Trophoblast cell (in vitro differentiated cells and primary cell): ENCODE measurements around the gene PPIA.
"Not testable (repeated sequence)": the region's sequence is repeated elsewhere in the genome, so short reads cannot be mapped to it uniquely, and the experiment has no call there.

Source experiments
- DNase-seq, 2 donors: peaks; one replicate each; pipeline ENCODE4 v3.0.0-alpha.2; 2016
- H2AFZ ChIP-seq: 2 replicates; pipeline ENCODE4 v1.6.1; 2013; ENCODE audit warnings: low read length, moderate library complexity, mild to moderate bottlenecking; ENCODE audit not compliant: insufficient read depth, poor library complexity
- H2AK5ac ChIP-seq: 2 replicates; pipeline ENCODE4 v1.6.1; 2013; ENCODE audit warnings: mild to moderate bottlenecking, low read length
- H2BK120ac ChIP-seq: 2 replicates; pipeline ENCODE4 v1.6.1; 2013; ENCODE audit warnings: low read length, mild to moderate bottlenecking, moderate library complexity; ENCODE audit not compliant: insufficient read depth, poor library complexity
- H2BK12ac ChIP-seq: 2 replicates; pipeline ENCODE4 v1.6.1; 2013; ENCODE audit warnings: mild to moderate bottlenecking, low read length, moderate library complexity
- H2BK5ac ChIP-seq: 2 replicates; pipeline ENCODE4 v1.6.1; 2013; ENCODE audit warnings: low read length, low read depth, moderate library complexity, mild to moderate bottlenecking; ENCODE audit not compliant: poor library complexity
- H3K14ac ChIP-seq: 2 replicates; pipeline ENCODE4 v1.6.1; 2013; ENCODE audit warnings: mild to moderate bottlenecking, low read length
- H3K18ac ChIP-seq: 2 replicates; pipeline ENCODE4 v1.6.1; 2013; ENCODE audit warnings: mild to moderate bottlenecking, low read length
- H3K23ac ChIP-seq: 2 replicates; pipeline ENCODE4 v1.6.1; 2013; ENCODE audit warnings: low read length
- H3K27ac ChIP-seq: 2 replicates; pipeline ENCODE4 v1.5.1; 2013; ENCODE audit warnings: low read depth, mild to moderate bottlenecking, inconsistent platforms, low read length, moderate library complexity
- H3K27me3 ChIP-seq: 2 replicates; pipeline ENCODE4 v1.6.1; 2013; ENCODE audit warnings: inconsistent platforms, mild to moderate bottlenecking, low read length, moderate library complexity; ENCODE audit not compliant: insufficient read depth
- H3K36me3 ChIP-seq, 2 experiments: 1 replicate in 1 of 2; 2 replicates in 1 of 2; pipeline ENCODE4 v1.6.1; 2013; ENCODE audit warnings: low read length in 2 of 2, mild to moderate bottlenecking in 2 of 2, moderate library complexity in 1 of 2; ENCODE audit not compliant: insufficient read depth in 2 of 2, control insufficient read depth in 1 of 2
- H3K4ac ChIP-seq: 2 replicates; pipeline ENCODE4 v1.6.1; 2013; ENCODE audit warnings: low read depth, mild to moderate bottlenecking, low read length, moderate library complexity
- H3K4me1 ChIP-seq, 2 experiments: 1 replicate in 1 of 2; 2 replicates in 1 of 2; pipeline ENCODE4 v1.6.1; 2013; ENCODE audit warnings: low read length in 2 of 2, mild to moderate bottlenecking in 2 of 2, moderate library complexity in 1 of 2; ENCODE audit not compliant: insufficient read depth in 2 of 2, control insufficient read depth in 1 of 2
- H3K4me2 ChIP-seq: 2 replicates; pipeline ENCODE4 v1.6.1; 2013; ENCODE audit warnings: inconsistent platforms, mild to moderate bottlenecking, low read length, moderate library complexity
- H3K4me3 ChIP-seq: 2 replicates; pipeline ENCODE4 v1.5.1; 2013; ENCODE audit warnings: mild to moderate bottlenecking, low read depth, low read length, inconsistent platforms
- H3K79me1 ChIP-seq: one replicate; pipeline ENCODE4 v1.6.1; 2013; ENCODE audit warnings: low read length
- H3K79me2 ChIP-seq: 2 replicates; pipeline ENCODE4 v1.6.1; 2013; ENCODE audit warnings: low read length, mild to moderate bottlenecking; ENCODE audit not compliant: control insufficient read depth, insufficient read depth, poor library complexity
- H3K9ac ChIP-seq: 2 replicates; pipeline ENCODE4 v1.6.1; 2013; ENCODE audit warnings: mild to moderate bottlenecking, low read length
- H3K9me3 ChIP-seq: 2 replicates; pipeline ENCODE4 v1.6.1; 2013; ENCODE audit warnings: low read depth, mild to moderate bottlenecking, control low read depth, inconsistent platforms, low read length; ENCODE audit not compliant: insufficient read depth
- H4K12ac ChIP-seq: 2 replicates; pipeline ENCODE4 v1.6.1; 2013; ENCODE audit warnings: low read depth, mild to moderate bottlenecking, low read length, moderate library complexity
- H4K8ac ChIP-seq: 2 replicates; pipeline ENCODE4 v1.6.1; 2013; ENCODE audit warnings: low read depth, mild to moderate bottlenecking, low read length, moderate library complexity
- H4K91ac ChIP-seq: one replicate; pipeline ENCODE4 v1.6.1; 2013; ENCODE audit warnings: low read depth, mild to moderate bottlenecking, low read length, moderate library complexity
- WGBS: extraction: QIAGEN DNeasy Blood & Tissue Kit; methylation state at CpG from one replicate; pipeline ENCODE4 v1.1.7; 2013; ENCODE audit warnings: missing lambda C conversion rate; ENCODE audit not compliant: insufficient read length, insufficient coverage; ENCODE audit errors: extremely low coverage; 5-methylcytosine and 5-hydroxymethylcytosine counted together

The PPIA gene

DNA sequence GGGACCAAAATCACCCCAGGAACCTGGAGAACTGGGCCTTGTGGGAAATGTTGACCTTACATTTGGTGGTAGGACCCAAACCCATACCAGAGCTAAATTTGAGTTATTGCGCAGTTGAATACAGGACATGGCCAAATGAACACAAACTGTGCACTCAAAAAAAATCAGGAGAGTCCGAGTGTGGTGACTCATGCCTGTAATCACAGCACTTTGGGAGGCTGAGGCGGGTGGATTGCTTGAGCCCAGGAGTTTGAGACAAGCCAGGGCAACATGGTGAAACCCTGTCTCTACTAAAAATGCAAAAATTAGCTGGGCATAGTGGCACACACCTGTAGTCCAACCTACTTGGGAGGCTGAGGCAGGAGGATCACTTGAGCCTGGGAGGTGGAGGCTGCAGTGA, 11.3 kb upstream of the PPIA start:
- not testable (repeated sequence) for H3K9ac ChIP-seq, H3K23ac ChIP-seq, H3K79me1 ChIP-seq, H2BK120ac ChIP-seq, H2BK12ac ChIP-seq, H3K36me3 ChIP-seq, DNase-seq, H3K4me2 ChIP-seq, H3K4me1 ChIP-seq, H4K12ac ChIP-seq, H3K27me3 ChIP-seq, H3K4ac ChIP-seq, H4K91ac ChIP-seq, H3K27ac ChIP-seq, H2AFZ ChIP-seq, H3K18ac ChIP-seq, H4K8ac ChIP-seq, H3K4me3 ChIP-seq, H2AK5ac ChIP-seq, H2BK5ac ChIP-seq, H3K79me2 ChIP-seq, H3K14ac ChIP-seq
- H3K9me3 ChIP-seq = peaks cover 11% of the 10 kb centered on the region
- no CpG with 5 or more reads among the region's 3 CpGs for WGBS

DNA sequence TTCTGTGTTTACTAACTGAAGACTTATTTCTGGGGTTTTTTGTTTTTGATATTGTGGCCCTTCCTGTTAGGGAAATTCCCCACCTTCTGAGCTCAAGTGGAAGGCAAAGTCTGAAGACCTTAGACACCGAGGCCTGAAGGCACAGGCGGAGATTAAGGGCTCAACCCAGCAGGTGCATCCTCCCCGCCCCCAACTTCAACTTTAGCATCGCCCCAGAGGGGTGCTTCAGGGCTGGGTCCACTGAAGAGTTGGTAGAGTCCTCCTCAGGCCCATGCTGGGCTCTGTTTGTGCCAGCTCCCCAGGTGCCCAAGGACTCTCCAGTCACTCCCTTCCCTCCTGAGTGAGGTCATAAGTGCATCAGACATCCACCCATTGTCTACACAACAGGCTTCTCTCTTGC, 9.4 kb upstream of the PPIA start:
- H3K14ac ChIP-seq = no peak overlapping the region
- H4K12ac ChIP-seq = no peak overlapping the region
- H3K4me3 ChIP-seq = no peak overlapping the region
- H3K9ac ChIP-seq = no peak overlapping the region
- H3K79me1 ChIP-seq = no peaks in the 10 kb centered on the region
- WGBS = no CpG with 5 or more reads among the region's 4 CpGs
- no peak overlapping the region for H4K91ac ChIP-seq
- H3K27me3 ChIP-seq = no peaks in the 10 kb centered on the region
- H2AK5ac ChIP-seq = no peak overlapping the region
- no peak overlapping the region for H2BK12ac ChIP-seq
- no peak overlapping the region for H3K23ac ChIP-seq
- H2AFZ ChIP-seq = no peak overlapping the region
- peaks cover 9% of the 10 kb centered on the region for H3K9me3 ChIP-seq
- H3K4me1 ChIP-seq = peaks cover 0 to 4% of the 10 kb centered on the region in 2 experiments
- no peak overlapping the region for H3K4me2 ChIP-seq
- H3K27ac ChIP-seq = no peak overlapping the region
- H3K18ac ChIP-seq = no peak overlapping the region
- H3K79me2 ChIP-seq = no peaks in the 10 kb centered on the region
- H3K36me3 ChIP-seq = no peaks in the 10 kb centered on the region
- no peak overlapping the region for H4K8ac ChIP-seq
- no peak overlapping the region for H3K4ac ChIP-seq
- H2BK5ac ChIP-seq = no peak overlapping the region
- no peak overlapping the region for H2BK120ac ChIP-seq
- no peak for DNase-seq

DNA sequence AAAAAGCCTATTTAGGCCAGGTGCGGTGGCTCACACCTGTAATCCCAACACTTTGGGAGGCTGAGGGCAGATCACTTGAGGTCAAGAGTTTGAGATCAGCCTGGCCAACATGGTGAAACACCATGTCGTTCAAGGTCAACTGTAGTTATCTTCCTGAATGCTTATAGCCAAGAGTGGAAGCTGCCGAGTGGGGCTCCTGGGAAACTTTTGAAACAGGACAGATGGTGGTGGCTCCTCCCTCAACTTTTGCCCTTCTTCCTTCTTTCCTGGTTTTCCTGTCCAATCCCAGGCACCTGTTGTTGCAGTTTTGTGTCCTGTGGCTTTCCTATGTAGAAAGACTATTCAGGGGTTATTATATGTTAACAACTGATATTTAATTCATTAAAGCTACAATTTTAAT, 8.7 kb upstream of the PPIA start:
- Histone ChIP-seq H3K36me3 (no peaks in the 10 kb centered on the region), H3K4me1 (peaks cover 0 to 4% of the 10 kb centered on the region in 2 experiments), H4K91ac (no peak overlapping the region), H3K9me3 (peaks cover 8% of the 10 kb centered on the region), H2AK5ac (no peak overlapping the region), H2BK5ac (no peak overlapping the region), H3K79me2 (no peaks in the 10 kb centered on the region), H2BK12ac (no peak overlapping the region), H3K27ac (no peak overlapping the region), H3K4me3 (no peak overlapping the region), H3K18ac (no peak overlapping the region), H2AFZ (no peak overlapping the region), H3K9ac (no peak overlapping the region), H3K23ac (no peak overlapping the region), H3K14ac (no peak overlapping the region), H3K27me3 (no peaks in the 10 kb centered on the region), H2BK120ac (no peak overlapping the region), H4K12ac (no peak overlapping the region), H4K8ac (no peak overlapping the region), H3K4ac (no peak overlapping the region), H3K4me2 (no peak overlapping the region), H3K79me1 (no peaks in the 10 kb centered on the region)
- DNase-seq = no peak
- no CpG with 5 or more reads among the region's 3 CpGs for WGBS

DNA sequence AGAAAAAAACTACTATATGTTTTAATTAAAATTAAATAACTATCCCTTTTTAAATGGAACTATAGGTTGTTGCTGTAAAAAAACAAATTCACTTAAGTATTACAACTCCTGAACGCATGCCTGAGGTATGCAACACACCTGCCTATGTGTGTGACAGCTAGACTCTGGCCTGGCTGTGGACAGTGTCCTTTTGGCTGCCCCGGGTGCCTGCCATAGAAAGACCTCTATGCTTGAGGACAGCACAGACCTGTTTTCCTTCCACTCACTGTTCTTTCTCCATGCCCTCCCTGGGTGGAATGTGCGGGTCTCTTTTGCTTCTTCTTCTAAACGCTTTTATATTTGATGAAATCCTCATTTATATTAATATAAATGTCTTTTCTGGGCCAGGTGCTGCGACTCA, 6.5 kb upstream of the PPIA start:
- Histone ChIP-seq H3K9ac (no peak overlapping the region), H3K14ac (no peak overlapping the region), H3K4me1 (peaks cover 0 to 4% of the 10 kb centered on the region in 2 experiments), H2BK12ac (no peak overlapping the region), H3K27me3 (no peaks in the 10 kb centered on the region), H3K9me3 (no peaks in the 10 kb centered on the region), H2BK5ac (no peak overlapping the region), H2AFZ (no peak overlapping the region), H2BK120ac (no peak overlapping the region), H3K79me1 (no peaks in the 10 kb centered on the region), H3K4me2 (no peak overlapping the region), H3K23ac (no peak overlapping the region), H4K12ac (no peak overlapping the region), H3K36me3 (no peaks in the 10 kb centered on the region), H4K8ac (no peak overlapping the region), H3K79me2 (no peaks in the 10 kb centered on the region), H3K27ac (no peak overlapping the region), H2AK5ac (no peak overlapping the region), H3K18ac (no peak overlapping the region), H4K91ac (no peak overlapping the region), H3K4ac (no peak overlapping the region), H3K4me3 (no peak overlapping the region)
- WGBS = no CpG with 5 or more reads among the region's 5 CpGs
- DNase-seq = peak in 1 of 2 donors; percentile 55
